ENCODE data around the gene ENDOV.
"Not testable (repeated sequence)": the region's sequence is repeated elsewhere in the genome, so short reads cannot be mapped to it uniquely, and the experiment has no call there.

The ENDOV gene

DNA sequence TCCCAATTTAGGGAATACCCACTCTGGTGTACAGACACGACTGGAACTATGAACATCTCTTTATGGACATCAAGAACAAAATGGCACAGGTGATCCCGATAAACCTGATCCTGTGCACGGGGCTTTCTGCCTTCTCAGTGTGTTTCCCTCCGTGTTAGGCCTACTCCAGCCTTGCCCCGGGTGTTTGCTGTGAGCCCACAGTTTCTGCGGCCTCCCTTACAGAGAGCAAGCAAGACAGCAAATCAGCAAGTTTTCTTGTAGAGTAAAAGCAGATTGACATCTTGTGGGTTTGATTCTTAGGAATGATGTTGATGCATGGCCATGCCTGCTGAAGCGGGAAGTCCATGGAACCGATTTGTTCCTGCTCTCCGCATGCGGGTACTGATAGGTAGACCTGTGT is 26.4 kb upstream of the ENDOV start:
- no peak for DNase-seq (ENCODE audit: low read depth)

DNA sequence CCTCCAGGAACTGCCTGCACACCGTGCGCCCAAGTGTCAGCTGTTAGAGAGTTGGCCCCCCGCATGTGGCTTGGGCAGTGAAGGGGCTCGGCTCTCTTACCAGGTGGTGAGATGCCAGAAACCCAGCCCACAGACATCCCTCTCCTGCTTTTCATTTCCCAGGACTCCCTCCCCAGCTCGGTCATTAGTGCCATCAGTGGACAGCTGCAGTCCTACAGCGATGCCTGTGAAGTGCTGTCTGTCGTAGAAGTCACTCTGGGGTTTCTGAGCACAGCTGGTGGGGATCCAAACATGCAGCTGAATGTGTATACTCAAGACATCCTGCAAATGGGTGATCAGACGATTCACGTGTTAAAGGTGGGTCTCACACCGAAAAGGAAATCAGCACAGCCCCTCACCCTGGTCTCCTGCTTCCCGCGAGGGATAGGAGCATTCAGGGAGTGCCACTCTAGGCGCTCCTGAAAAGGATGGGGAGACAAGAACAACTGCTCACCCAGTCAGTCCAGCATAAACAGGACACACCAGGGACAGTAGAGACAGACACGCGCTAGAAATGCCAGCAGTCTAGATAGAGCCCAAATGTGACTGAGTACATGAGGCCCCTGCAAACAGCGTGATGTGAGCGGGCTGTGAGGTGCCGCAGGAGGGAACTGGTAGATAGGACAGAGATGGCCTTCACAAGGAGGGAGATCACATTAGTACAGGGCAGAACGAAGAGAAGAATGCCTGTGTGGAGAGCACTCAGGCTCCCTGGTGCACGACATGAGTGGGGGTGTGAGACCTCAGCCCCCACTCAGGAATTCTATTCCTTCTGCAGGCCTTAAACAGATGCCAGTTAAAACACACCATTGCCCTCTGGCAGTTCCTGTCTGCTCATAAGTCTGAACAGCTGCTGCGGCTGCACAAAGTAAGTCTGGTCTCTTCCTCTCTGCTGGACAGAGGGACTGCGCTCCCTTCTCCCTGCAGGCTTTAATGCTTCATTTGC is 25.7 kb upstream of the ENDOV start:
- DNase-seq (ENCODE audit: low read depth): no peak

DNA sequence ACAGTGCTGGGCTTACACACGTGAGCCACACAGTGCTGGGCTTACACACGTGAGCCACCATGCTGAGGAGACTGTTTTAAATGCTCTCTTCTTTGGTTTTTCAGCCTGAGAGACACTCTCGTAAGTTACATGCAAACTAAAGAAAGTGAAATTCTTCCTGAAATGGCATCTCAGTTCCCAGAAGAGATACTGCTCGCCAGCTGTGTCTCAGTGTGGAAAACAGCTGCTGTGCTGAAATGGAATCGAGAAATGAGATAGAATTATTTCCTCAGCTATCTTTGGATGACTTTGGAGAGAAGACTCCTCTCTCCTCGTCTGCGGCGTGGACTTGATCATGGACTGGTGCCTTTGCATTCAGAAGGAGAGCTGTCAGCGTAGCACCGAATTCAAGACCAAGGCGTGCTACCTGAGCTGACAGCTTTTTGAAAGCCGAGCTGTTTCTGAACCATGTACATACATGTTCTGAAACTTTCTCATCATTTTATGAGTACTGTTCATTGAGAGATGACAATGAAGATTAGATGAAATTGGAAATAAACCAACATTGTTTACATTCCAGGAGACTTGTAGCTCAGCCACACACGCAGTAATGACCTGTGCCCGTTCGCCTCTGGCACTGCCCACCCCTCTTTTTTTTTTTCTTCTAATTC is 21.6 kb upstream of the ENDOV start:
- DNase-seq (ENCODE audit: low read depth): no peak

DNA sequence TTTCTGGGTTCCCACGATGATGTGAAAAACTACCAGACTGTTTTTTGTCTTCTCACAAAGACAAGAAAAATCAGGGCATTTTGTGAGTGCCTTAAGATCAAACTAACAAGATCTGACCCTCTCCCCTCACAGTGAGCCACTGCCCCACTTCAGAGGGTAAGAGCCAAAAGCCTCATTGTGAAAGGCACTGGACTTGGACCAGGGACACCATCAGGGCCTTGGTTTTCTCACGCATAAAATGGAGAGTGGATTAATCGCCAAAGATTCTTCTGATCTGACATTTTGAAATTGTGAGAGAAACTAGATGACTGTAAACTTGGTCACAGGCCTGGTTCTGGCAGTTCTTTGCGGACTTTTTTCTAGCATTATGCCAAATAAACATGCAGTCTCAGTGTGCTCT is 21.0 kb upstream of the ENDOV start:
- DNase-seq (ENCODE audit: low read depth): no peak

DNA sequence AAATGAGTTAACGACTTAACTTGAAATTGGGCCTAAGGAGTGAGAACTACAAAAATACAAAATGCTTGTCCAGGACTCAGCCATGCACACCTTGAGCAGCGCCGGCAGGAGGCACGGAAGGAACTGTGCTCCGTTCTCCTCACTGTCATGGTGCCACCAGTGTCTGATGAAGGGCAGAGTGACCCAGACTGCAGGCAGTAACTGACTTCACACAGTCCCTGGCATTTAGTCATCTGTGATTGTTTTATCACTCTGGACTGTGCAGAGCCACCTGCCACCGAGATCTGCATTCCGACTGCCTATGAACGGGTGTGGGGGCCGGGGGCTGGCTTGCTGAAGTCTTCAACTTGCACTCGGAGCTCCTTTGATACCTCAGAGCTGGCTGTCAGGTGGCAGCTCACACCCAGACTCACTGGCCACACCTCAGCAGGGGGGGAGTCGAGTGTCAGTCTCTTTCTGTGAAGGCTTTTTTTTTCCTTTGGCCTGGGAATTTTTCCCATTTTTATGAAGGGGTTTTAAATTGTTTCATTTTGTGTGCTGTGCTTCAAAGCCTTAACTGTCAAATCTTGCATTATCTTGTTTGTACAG is 20.2 kb upstream of the ENDOV start:
- DNase-seq (ENCODE audit: low read depth): no peak

DNA sequence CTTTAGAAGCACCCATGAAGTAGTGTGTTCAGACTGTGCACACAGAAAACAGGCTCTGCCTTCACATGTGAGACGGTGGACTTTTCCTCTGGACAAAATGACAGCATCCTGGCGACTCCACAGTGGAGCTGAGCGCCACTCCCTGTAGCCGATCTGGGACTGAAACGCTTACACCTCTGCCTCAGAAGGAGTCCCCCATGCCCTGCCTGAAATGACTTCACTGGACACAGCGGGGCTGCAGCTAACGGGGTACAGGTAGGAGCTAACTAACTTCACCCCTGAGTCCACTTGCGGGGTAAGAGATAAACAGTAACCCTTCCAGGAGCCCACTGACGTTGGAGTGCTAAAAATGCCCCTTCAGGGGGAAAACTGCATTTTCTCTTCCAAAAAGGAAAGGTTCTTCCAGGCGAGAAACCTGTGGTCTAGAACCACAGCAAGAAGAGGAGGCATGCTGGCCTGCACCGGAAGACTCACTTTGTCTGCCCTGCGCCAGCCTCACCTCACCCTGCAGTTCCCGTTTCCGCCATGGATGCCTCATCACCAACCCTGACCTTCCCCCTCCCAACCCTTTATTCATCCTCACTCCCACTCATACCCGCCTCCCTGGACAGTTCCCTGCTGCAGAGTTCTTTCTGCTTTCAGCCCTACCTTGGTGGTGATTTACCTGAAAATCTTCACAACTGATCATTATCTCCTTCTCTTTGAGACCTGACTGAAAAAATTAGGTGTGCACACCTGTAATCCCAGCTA is 19.4 kb upstream of the ENDOV start:
- DNase-seq (ENCODE audit: low read depth): no peak

DNA sequence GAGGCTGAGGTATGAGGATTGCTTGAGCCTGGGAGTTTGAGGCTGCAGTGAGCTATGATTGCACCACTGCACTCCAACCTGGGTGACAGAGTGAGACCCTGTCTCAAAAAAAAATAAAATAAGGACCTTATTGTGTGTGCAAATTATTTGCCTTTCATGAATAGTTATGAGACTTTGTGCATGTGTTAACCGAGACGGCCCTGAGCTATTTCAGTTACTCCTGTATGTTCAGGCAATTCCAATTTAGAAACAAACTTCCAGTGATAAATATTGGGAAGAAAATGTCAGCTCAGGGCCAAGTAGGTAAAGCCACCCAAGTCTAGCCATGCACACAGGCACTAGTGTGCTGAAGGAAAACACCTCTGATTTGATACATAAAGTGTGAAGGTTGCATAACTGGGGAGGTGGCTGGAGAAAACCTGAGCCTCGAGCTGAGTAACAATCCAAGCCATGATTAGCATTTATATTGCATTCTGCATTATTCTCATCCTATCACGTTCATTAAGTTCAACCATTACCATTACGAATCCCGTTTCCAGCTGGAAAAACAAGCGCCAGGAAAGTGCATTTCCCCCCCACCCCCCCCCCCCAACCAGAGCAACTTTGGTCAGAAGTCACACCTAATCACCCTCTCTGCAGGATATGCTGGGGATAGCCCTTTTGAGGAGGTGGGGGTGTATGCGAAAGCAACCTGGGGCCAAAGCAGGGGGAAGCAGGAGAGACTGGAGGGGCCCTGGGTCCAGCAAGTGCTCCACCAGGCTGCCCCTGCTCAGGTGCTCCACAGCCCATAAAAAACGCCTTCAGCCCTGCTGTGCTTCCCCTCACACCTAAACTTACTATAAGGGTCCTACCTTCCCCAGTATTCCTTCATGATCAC is 18.6 kb upstream of the ENDOV start:
- no peak for DNase-seq (ENCODE audit: low read depth)

DNA sequence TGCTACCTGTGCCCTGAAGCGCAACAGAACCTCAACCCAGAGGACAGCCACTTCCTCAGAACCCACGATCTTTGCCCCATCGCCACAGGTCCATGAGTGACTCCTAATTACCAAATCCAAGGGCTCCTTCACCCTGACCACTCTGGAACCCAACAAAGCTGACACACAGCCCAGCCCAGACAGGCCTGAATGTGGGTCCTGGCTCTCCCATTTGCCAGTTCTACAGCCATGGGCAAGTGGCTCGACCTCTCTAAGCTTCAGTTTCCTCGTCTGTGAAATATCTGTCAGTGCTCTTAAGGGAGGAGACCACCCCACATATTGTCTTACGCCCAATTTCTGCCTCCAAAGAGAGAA is 18.0 kb upstream of the ENDOV start:
- DNase-seq (ENCODE audit: low read depth): no peak

DNA sequence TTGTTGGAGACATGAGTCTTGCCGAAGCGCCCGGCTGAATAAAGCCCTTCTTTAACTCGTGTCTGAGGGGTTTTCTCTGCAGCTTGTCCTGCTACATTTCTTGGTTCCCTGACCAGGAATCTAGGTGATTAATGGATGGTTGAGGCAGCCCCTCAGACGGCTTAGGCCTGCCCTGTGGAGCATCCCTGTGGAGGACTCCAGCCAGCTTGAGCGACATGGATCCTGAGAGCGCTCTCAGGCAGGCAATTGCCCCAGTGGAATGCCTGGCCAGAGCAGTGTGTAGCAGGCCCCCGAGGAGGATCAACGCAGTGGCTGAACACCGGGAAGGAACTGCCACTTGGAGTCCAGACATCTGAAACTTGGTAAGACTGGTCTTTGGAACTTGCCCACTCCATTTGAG is 17.3 kb upstream of the ENDOV start:
- no peak for DNase-seq (ENCODE audit: low read depth)

DNA sequence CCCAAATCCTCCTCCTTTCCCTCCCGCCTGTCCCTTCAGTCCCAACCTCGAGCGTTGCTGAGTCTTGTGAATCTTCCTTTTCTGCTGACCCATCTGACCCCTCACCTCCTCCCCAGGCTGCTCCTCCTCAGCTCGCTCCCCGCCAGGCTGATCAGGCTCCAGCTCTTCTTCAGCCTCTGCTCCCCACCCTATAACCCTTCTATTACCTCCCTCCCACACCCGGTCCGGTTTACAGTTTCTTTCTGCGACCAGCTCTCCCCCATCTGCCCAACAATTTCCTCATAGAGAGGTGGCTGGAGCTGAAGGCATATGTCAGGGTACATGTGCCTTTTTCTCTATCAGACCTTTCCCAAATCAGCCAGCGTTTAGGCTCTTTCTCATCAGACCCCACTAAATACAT is 13.9 kb upstream of the ENDOV start:
- DNase-seq (ENCODE audit: low read depth): not testable (repeated sequence)

DNA sequence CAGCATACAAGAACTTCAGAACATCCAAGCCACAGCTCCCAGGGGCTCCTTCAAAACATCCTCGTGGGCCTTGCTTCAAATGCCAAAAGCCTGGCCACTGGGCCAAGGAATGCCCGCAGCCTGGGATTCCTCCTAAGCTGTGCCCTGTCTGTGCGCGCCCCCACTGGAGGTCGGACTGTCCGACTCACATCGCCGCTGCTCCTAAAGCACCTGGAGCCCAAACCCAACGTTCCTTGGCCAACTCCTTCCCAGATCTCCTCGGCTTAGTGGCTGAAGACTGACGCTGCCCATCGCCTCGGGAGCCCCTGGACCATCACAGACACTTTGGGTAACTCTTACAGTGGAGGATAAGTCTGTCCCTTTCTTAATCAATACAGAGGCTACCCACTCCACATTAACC is 12.9 kb upstream of the ENDOV start:
- DNase-seq (ENCODE audit: low read depth): not testable (repeated sequence)

DNA sequence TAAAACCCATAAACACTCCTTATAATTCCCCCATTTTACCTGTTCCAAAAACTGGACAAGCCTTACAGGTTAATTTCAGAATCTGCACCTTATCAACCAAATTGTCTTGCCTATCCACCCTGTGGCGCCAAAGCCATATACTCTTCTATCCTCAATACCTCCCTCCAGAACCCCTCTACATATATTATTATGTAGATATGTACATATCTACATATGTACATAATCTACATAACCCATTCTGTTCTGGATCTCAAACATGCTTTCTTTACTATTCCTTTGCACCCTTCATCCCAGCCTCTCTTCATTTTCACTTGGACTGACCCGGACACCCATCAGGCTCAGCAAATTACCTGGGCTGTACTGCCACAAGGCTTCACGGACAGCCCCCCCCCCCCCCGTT is 12.0 kb upstream of the ENDOV start:
- DNase-seq (ENCODE audit: low read depth): no peak

DNA sequence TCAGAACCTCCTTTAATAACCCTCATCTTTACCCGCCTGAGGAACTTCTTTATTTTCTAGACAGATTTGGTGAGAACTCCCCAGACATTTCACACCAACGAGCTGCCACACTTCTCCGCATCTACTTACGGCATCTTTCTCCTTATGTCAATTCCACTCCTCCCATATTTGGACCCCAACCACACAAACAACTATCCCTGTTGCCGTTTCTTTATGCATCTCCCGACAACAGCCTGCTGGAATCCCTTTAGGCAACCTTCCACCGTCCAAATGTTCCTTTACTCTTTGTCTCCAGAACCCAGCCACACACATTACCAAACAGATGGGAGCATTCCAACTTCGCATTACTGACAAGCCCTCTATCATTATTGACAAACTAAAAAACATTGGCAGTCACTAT is 8.8 kb upstream of the ENDOV start:
- no peak for DNase-seq (ENCODE audit: low read depth)

DNA sequence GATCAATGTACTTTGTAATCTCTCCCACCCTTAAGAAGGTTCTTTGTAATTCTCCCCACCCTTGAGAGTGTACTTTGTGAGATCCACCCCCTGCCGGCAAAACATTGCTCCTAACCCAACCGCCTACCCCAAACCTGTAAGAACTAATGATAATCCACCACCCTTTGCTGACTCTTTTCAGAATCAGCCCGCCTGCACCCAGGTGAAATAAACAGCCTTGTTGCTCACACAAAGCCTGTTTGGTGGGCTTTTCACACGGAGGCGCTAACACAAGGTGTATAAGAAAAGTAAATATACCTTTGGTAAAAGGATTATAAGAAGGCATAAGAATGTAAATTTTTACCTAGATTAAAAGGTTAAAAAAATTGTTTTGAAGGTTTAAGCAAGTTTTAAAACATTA is 7.0 kb upstream of the ENDOV start:
- DNase-seq (ENCODE audit: low read depth): not testable (repeated sequence)

DNA sequence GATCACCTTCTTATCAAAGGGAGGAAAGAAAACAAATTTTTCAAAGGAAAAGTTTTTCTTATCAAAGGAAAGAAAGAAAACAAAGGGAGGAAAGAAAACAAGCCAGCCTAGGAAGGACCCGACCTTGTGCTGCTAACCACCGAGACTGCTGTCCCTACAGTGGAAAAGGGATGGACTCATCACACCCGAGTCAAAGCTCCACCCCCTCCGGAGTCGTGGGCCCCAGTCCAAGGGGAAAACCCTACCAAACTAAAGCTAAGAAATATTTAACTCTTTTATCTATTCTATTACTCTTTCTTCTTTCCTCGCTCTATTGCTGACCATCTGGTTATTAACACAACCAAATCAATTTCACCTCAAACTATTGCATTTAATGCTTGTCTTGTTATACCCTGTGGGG is 6.1 kb upstream of the ENDOV start:
- DNase-seq (ENCODE audit: low read depth): no peak

DNA sequence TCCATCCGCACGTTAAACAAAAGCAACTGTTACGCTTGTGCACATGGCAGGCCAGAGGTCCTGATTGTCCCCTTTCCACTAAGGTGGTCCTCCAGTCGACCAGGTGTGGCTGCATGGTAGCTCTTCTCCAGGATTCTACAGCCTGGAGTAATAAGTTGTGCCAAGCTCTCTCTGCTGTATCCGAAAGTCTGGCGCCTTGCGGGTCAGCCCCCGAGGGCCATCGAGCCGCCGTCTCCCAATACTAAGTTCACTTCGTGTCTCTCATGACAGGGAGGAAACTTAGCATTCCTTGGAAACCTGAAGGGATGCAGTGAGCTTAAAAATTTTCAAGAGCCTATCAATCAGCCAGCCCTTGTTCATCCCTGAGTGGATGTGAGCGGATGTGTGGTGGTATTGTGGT is 5.3 kb upstream of the ENDOV start:
- no peak for DNase-seq (ENCODE audit: low read depth)

DNA sequence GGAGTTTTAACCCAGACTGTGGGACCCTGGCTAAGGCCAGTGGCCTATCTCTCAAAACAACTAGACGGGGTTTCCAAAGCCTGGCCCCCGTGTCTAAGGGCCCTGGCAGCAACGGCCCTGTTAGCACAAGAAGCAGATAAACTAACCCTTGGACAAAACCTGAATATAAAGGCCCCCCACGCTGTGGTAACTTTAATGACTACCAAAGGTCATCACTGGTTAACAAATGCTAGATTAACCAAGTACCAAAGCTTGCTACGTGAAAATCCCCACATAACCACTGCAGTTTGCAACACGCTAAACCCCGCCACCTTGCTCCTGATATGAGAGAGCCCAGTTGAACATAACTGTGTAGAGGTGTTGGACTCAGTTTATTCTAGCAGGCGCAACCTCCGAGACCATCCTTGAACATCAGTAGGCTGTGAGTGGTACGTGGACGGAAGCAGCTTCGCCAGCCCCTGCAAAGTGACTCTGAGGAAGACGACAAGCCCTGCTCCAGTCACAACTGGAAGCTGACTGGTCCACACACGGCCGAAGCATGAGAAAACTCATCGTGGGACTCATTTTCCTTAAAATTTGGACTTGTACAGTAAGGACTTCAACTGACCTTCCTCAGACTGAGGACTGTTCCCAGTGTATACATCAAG is 4.4 kb upstream of the ENDOV start:
- DNase-seq (ENCODE audit: low read depth): not testable (repeated sequence)

DNA sequence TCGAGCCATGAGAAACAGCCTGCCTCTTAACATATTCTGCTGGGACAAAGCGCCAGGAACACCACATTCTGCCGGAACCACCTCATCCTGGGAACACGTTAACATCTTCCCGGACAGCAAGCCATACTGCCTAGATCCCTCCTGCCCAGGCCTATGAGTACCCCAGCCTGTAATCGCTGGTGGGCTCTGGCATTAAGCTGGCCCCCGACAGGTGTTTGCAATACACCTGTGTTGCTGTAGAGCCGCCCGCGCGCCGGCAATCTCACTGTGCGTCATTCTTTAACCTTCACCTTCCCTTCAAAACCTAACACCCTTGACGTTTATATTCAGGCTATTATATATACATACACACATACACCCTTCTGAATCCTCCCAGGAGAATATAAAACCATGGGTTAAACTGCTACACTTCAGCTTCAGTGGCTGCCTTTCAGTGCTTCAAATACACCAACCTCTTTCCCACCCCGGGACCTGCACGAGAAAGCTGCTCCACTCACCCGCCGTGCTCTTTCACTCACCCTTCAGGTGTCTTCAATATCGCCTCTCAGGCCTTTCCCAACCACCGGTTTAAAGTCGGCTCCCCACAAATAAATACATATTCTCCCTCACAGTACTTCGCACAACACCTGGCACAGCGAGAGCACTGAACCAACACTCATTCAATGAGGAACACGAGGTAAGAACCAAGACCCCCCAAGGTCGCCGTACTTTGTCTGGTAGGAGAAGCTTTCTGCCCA is 1.0 kb upstream of the ENDOV start:
- DNase-seq (ENCODE audit: low read depth): no peak

DNA sequence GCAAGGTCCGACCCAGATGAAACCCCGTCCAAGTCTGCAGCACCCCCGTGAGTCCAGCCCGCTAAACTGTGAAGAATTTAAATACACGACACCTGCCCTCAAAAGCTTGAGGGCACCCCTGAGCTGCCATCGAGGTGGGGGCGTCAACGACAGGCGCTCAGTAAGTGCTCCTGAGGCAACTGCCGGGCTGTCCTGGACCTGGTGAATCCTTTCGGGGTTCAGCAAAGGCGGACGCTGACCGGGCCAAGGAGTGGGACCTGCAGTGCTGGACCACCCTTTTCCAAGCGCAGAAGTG is 512 bp upstream of the ENDOV start:
- no peak for DNase-seq (ENCODE audit: low read depth)

DNA sequence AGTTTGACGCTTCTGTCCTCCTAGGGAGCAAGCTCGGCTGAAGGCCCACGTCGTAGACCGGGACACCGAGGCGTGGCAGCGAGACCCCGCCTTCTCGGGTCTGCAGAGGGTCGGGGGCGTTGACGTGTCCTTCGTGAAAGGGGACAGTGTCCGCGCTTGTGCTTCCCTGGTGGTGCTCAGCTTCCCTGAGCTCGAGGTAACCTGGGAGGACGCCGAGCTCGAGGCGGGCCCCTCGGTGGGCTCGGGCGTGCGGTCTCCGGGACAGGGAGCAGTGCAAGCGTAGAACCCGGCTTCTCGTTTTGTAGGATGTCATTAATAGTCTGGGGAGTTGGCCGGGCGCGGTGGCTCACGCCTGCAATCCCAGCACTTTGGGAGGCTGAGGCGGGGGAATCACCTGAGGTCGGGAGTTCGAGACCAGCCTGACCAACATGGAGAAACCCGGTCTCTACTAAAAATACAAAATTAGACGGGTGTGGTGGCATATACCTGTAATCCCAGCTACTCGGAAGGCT is 715 bp downstream of the ENDOV start:
- DNase-seq (ENCODE audit: low read depth): no peak
